WTC11 (cell line): Measurements from ENCODE around the gene ZNF22. TPM values are rescaled to one million over a fixed set of nuclear protein-coding genes. Genes with fewer than 3 reads are reported as not detected.

Experiments used
- ATAC-seq: fragments of 200-7000 bp; cut with Tn5 transposase; 2 replicates; pipeline ENCODE4 v1.10.0; 2021; ENCODE audit warnings: mild to moderate bottlenecking, moderate library complexity
- CTCF ChIA-PET: fragments of 300-600 bp; sonication (Branson Sonifier 250); formaldehyde crosslinking; loops from one replicate; lab custom pipeline; 2021; ENCODE audit warnings: antibody characterized with exemption; lab: Charles Lee
- POLR2A ChIA-PET: fragments of 350-600 bp; sonication (Branson Sonifier 250); formaldehyde crosslinking; loops from one replicate; lab custom pipeline; 2021; ENCODE audit warnings: antibody characterized with exemption; lab: Charles Lee
- DNase-seq: peaks from one replicate; pipeline ENCODE4 v3.0.0; 2021; ENCODE audit warnings: low spot score
- H3K27ac Mint-ChIP-seq: 2 replicates; pipeline ENCODE4 v1.8.0; 2021; ENCODE audit warnings: mixed read lengths
- H3K27me3 Mint-ChIP-seq: 2 replicates; pipeline ENCODE4 v1.8.0; 2021; ENCODE audit warnings: low read depth, mild to moderate bottlenecking, moderate library complexity, mixed read lengths
- H3K36me3 Mint-ChIP-seq: 2 replicates; pipeline ENCODE4 v1.8.0; 2021; ENCODE audit warnings: mixed read lengths
- H3K4me1 Mint-ChIP-seq: 2 replicates; pipeline ENCODE4 v1.8.0; 2022; ENCODE audit warnings: mixed read lengths
- H3K4me3 Mint-ChIP-seq: 2 replicates; pipeline ENCODE4 v1.8.0; 2021; ENCODE audit warnings: mild to moderate bottlenecking, moderate library complexity, mixed read lengths
- H3K9me3 Mint-ChIP-seq: 2 replicates; pipeline ENCODE4 v1.8.0; 2021; ENCODE audit warnings: mixed read lengths
- CBFB ChIP-seq: sonication (generic); formaldehyde crosslinking; IDR thresholded peaks from 2 replicates; pipeline ENCODE4 v1.8.1; 2022; ENCODE audit warnings: mild to moderate bottlenecking, low read depth, missing genetic modification reagents
- CTCF ChIP-seq: fragments of 200-600 bp; IDR thresholded peaks from 2 replicates; pipeline ENCODE4 v1.8.0; 2022; ENCODE audit warnings: antibody characterized with exemption
- ERG ChIP-seq: fragments of 250-450 bp; sonication (Bioruptor Pico); IDR thresholded peaks from 2 replicates; pipeline ENCODE4 v1.8.0; 2021; ENCODE audit warnings: mild to moderate bottlenecking
- FOXP4 ChIP-seq: sonication (generic); formaldehyde crosslinking; IDR thresholded peaks from 2 replicates; pipeline ENCODE4 v1.8.0; 2022; ENCODE audit warnings: mild to moderate bottlenecking, missing genetic modification reagents
- GRHL2 ChIP-seq: fragments of 250-450 bp; sonication (Bioruptor Pico); IDR thresholded peaks from 2 replicates; pipeline ENCODE4 v1.8.0; 2022; ENCODE audit warnings: mild to moderate bottlenecking, moderate library complexity; ENCODE audit not compliant: insufficient replicate concordance, severe bottlenecking
- IRF2 ChIP-seq: sonication (generic); formaldehyde crosslinking; IDR thresholded peaks from 2 replicates; pipeline ENCODE4 v1.8.0; 2022; ENCODE audit warnings: low read depth, missing genetic modification reagents, borderline replicate concordance
- KAT7 ChIP-seq: sonication (generic); formaldehyde crosslinking; IDR thresholded peaks from 2 replicates; pipeline ENCODE4 v1.8.1; 2023; ENCODE audit warnings: missing genetic modification reagents, mild to moderate bottlenecking, borderline replicate concordance
- MAX ChIP-seq: sonication (generic); formaldehyde crosslinking; IDR thresholded peaks from 2 replicates; pipeline ENCODE4 v1.8.0; 2022; ENCODE audit warnings: mild to moderate bottlenecking, missing genetic modification reagents
- MLX ChIP-seq: sonication (generic); formaldehyde crosslinking; IDR thresholded peaks from 2 replicates; pipeline ENCODE4 v1.8.1; 2023; ENCODE audit warnings: mild to moderate bottlenecking, missing genetic modification reagents, moderate library complexity
- PRDM15 ChIP-seq: sonication (generic); formaldehyde crosslinking; IDR thresholded peaks from 2 replicates; pipeline ENCODE4 v1.8.0; 2022; ENCODE audit warnings: missing genetic modification reagents
- PRRX2 ChIP-seq: fragments of 250-450 bp; sonication (Bioruptor Pico); IDR thresholded peaks from 2 replicates; pipeline ENCODE4 v1.8.0; 2021; ENCODE audit warnings: mild to moderate bottlenecking
- ZMAT4 ChIP-seq: fragments of 250-450 bp; sonication (Bioruptor Pico); IDR thresholded peaks from 2 replicates; pipeline ENCODE4 v1.9.0; 2021; ENCODE audit warnings: mild to moderate bottlenecking
- ZNF138 ChIP-seq: sonication (generic); formaldehyde crosslinking; conservative IDR thresholded peaks from 2 replicates; pipeline ENCODE4 v1.8.1; 2022; ENCODE audit warnings: mild to moderate bottlenecking, moderate library complexity, missing genetic modification reagents
- ZNF263 ChIP-seq: sonication (generic); formaldehyde crosslinking; IDR thresholded peaks from 2 replicates; pipeline ENCODE4 v1.8.1; 2022; ENCODE audit warnings: low read depth, mild to moderate bottlenecking, moderate library complexity, missing genetic modification reagents
- ZNF281 ChIP-seq: sonication (generic); formaldehyde crosslinking; IDR thresholded peaks from 2 replicates; pipeline ENCODE4 v1.8.0; 2023; ENCODE audit warnings: mild to moderate bottlenecking, missing genetic modification reagents
- ZNF396 ChIP-seq: fragments of 250-450 bp; sonication (Bioruptor Pico); IDR thresholded peaks from 2 replicates; pipeline ENCODE4 v1.8.0; 2021; ENCODE audit warnings: mild to moderate bottlenecking, moderate library complexity, borderline replicate concordance
- ZNF425 ChIP-seq: fragments of 250-450 bp; sonication (Bioruptor Pico); conservative IDR thresholded peaks from 2 replicates; pipeline ENCODE4 v1.9.0; 2021; ENCODE audit warnings: mild to moderate bottlenecking
- ZNF671 ChIP-seq: fragments of 250-450 bp; sonication (Bioruptor Pico); IDR thresholded peaks from 2 replicates; pipeline ENCODE4 v1.8.0; 2021; ENCODE audit warnings: mild to moderate bottlenecking
- total RNA-seq: library from RNA; stranded (reverse); gene quantifications from 3 replicates; pipeline ENCODE4 v1.2.3, GENCODE V29; 2021

The ZNF22 gene
- total RNA-seq, 1 experiment from 2014 or later = 31.0 TPM

GRCh38 chr10:44977287-44978212, 23.2 kb upstream of the ZNF22 start (continued):
- no peak for TF ChIP-seq ZNF281 (CRISPR knock-in tag)

- DNase-seq (no peak), ATAC-seq (no peak)
- no peak overlapping the region; the same call in 1 of the 2 replicates for H3K27ac Mint-ChIP-seq
- H3K4me1 Mint-ChIP-seq = peaks cover 61% of the 10 kb centered on the region
- POLR2A ChIA-PET = interaction anchor here (0.9 kb wide), 1 partner anchor 10 kb away, joined by 5 read pairs; no protein-coding TSS in a partner anchor
- CTCF ChIA-PET = interaction anchor here (0.8 to 3.7 kb wide), 7 partner anchors 12 to 114 kb away, joined by 3 to 46 read pairs (median 5); partner anchors contain the start of gene RASSF4
- H3K9me3 Mint-ChIP-seq = no peaks in the 10 kb centered on the region
- no peaks in the 10 kb centered on the region for H3K36me3 Mint-ChIP-seq
- peak overlapping the region; percentile 22; the same call in 1 of the 2 replicates for H3K4me3 Mint-ChIP-seq
- peaks cover 12% of the 10 kb centered on the region for H3K27me3 Mint-ChIP-seq
- no peak for TF ChIP-seq PRRX2 (CRISPR knock-in tag)
- TF ChIP-seq CTCF = no peak
- no peak for TF ChIP-seq FOXP4
- TF ChIP-seq ZNF671 (CRISPR knock-in tag) = no peak
- TF ChIP-seq ZNF396 (CRISPR knock-in tag) = no peak
- no peak for TF ChIP-seq IRF2 (CRISPR knock-in tag)
- TF ChIP-seq MAX (CRISPR knock-in tag) = no peak
- TF ChIP-seq ZNF425 (CRISPR knock-in tag) = no peak
- TF ChIP-seq ZNF138 (CRISPR knock-in tag) = no peak
- TF ChIP-seq KAT7 = no peak
- no peak for TF ChIP-seq CBFB (CRISPR knock-in tag)
- TF ChIP-seq ZMAT4 = no peak
- TF ChIP-seq GRHL2 (CRISPR knock-in tag) = no peak
- TF ChIP-seq PRDM15 (CRISPR knock-in tag) = no peak
- no peak for TF ChIP-seq ERG
- no peak for TF ChIP-seq MLX (CRISPR knock-in tag)
- TF ChIP-seq ZNF263 (CRISPR knock-in tag) = no peak
Measured at GRCh38 chr10:44978213-44978569, 22.5 kb upstream of the ZNF22 start.
